B cell (primary cell): ENCODE results near the gene ITGB3. TPM values are rescaled to one million over a fixed set of nuclear protein-coding genes. Genes with fewer than 3 reads are reported as not detected.

Experiments
- ATAC-seq: fragments of 200-7000 bp; cut with Tn5 transposase; one replicate; pipeline ENCODE4 v1.10.0; 2021; ENCODE audit warnings: low read depth, mild to moderate bottlenecking, moderate number of reproducible peaks, moderate library complexity
- CTCF ChIA-PET: fragments of 350-600 bp; sonication (Branson Sonifier 250); formaldehyde crosslinking; loops from one replicate; lab custom pipeline; 2021; ENCODE audit warnings: antibody characterized with exemption, inconsistent platforms; lab: Charles Lee
- POLR2A ChIA-PET: fragments of 350-600 bp; sonication (Branson Sonifier 250); formaldehyde crosslinking; loops from one replicate; lab custom pipeline; 2021; ENCODE audit warnings: antibody characterized with exemption; lab: Charles Lee
- DNase-seq: peaks from one replicate; pipeline ENCODE4 v3.0.0; 2013
- H2AFZ ChIP-seq: 2 replicates; pipeline ENCODE4 v1.6.1; 2012; ENCODE audit warnings: mild to moderate bottlenecking, low read depth, low read length; ENCODE audit not compliant: insufficient read depth, poor library complexity, severe bottlenecking
- H3K27ac ChIP-seq, 2 donors: 1 replicate in 1 of 2; 2 replicates in 1 of 2; pipeline ENCODE4 v1.5.1; 2012 to 2013; ENCODE audit warnings: low read length in 2 of 2, mild to moderate bottlenecking in 2 of 2, moderate library complexity in 1 of 2
- H3K27me3 ChIP-seq, 4 experiments: fragments of 200-600 bp in 1 of 4; sonication (generic) in 1 of 4; replicated peaks in 1 of 4; 1 replicate in 2 of 4; 2 replicates in 2 of 4; pipeline versions ENCODE4 v1.6.1 to v1.7.0; 2013 to 2016; ENCODE audit warnings: low read length in 3 of 4, mild to moderate bottlenecking in 2 of 4, mixed read lengths in 1 of 4, moderate library complexity in 1 of 4; ENCODE audit not compliant: insufficient read depth in 4 of 4, control insufficient read depth in 3 of 4; ENCODE audit errors: control extremely low read depth in 1 of 4
- H3K36me3 ChIP-seq, 2 experiments: replicated peaks in 1 of 2; 1 replicate in 1 of 2; 2 replicates in 1 of 2; pipeline versions ENCODE4 v1.6.1 to v1.7.1; 2013; ENCODE audit warnings: low read length in 1 of 2; ENCODE audit not compliant: insufficient read depth in 2 of 2, control insufficient read depth in 1 of 2; ENCODE audit errors: control extremely low read depth in 1 of 2, extremely low read depth in 1 of 2
- H3K4me1 ChIP-seq, 2 donors: fragments of 200-600 bp in 1 of 2; sonication (generic) in 1 of 2; 1 replicate in 1 of 2; 2 replicates in 1 of 2; pipeline versions ENCODE4 v1.5.1 to v1.6.1; 2013 to 2017; ENCODE audit warnings: low read length in 2 of 2; ENCODE audit not compliant: control insufficient read depth in 2 of 2, insufficient read depth in 2 of 2
- H3K4me2 ChIP-seq: replicated peaks from 2 replicates; pipeline ENCODE3; 2012; ENCODE audit warnings: mild to moderate bottlenecking, low read depth, low read length; ENCODE audit not compliant: poor library complexity, severe bottlenecking
- H3K4me3 ChIP-seq, 5 experiments: fragments of 200-600 bp in 1 of 5; sonication (generic) in 1 of 5; 1 replicate in 3 of 5; 2 replicates in 2 of 5; pipeline versions ENCODE4 v1.5.1 to v1.7.0; 2011 to 2016; ENCODE audit warnings: low read length in 4 of 5, mild to moderate bottlenecking in 4 of 5, low read depth in 2 of 5, control low read depth in 1 of 5, moderate library complexity in 1 of 5; ENCODE audit not compliant: insufficient read depth in 1 of 5; ENCODE audit errors: control extremely low read depth in 1 of 5, extremely low read depth in 1 of 5
- H3K79me2 ChIP-seq: fragments of 200-600 bp; sonication (generic); one replicate; pipeline ENCODE4 v1.6.0; 2016; ENCODE audit warnings: low read length; ENCODE audit not compliant: control insufficient read depth, insufficient read depth
- H3K9ac ChIP-seq: fragments of 200-600 bp; sonication (generic); 2 replicates; pipeline ENCODE4 v1.6.1; 2017; ENCODE audit warnings: mild to moderate bottlenecking, low read length, moderate library complexity
- H3K9me3 ChIP-seq, 3 donors: one replicate each; pipeline versions ENCODE4 v1.6.1 to v1.7.1; 2013; ENCODE audit warnings: low read length in 2 of 3; ENCODE audit not compliant: control insufficient read depth in 2 of 3, insufficient read depth in 1 of 3; ENCODE audit errors: control extremely low read depth in 1 of 3
- H4K20me1 ChIP-seq: 2 replicates; pipeline ENCODE4 v1.6.0; 2012; ENCODE audit warnings: mild to moderate bottlenecking, low read length; ENCODE audit not compliant: insufficient read depth, control insufficient read depth, poor library complexity, severe bottlenecking
- H3K27ac Mint-ChIP-seq: one replicate; pipeline ENCODE4 v1.8.0; 2021; ENCODE audit warnings: mixed read lengths
- H3K27me3 Mint-ChIP-seq: one replicate; pipeline ENCODE4 v1.8.0; 2021; ENCODE audit warnings: mixed read lengths
- H3K4me1 Mint-ChIP-seq: one replicate; pipeline ENCODE4 v1.8.0; 2021; ENCODE audit warnings: mixed read lengths
- H3K4me3 Mint-ChIP-seq: one replicate; pipeline ENCODE4 v1.8.0; 2021; ENCODE audit warnings: mixed read lengths
- H3K9me3 Mint-ChIP-seq: one replicate; pipeline ENCODE4 v1.8.0; 2022; ENCODE audit warnings: mixed read lengths; ENCODE audit not compliant: insufficient read depth
- EZH2 ChIP-seq: IDR thresholded peaks from 2 replicates; pipeline ENCODE4 v1.6.1; 2012; ENCODE audit warnings: borderline replicate concordance, low read depth, mild to moderate bottlenecking, moderate library complexity, low read length; ENCODE audit not compliant: insufficient read depth, poor library complexity, severe bottlenecking
- WGBS: methylation state at CpG from one replicate; pipeline ENCODE4 v1.1.5; 2013; ENCODE audit warnings: missing lambda C conversion rate; ENCODE audit not compliant: insufficient coverage; 5-methylcytosine and 5-hydroxymethylcytosine counted together
- intact Hi-C: fragments of 100-400 bp; cut with micrococcal nuclease; formaldehyde crosslinking; loops from one replicate; pipeline ENCODE4 v1.10.0; 2022
- polyA plus RNA-seq: library from polyadenylated mRNA; depleted of rRNA; stranded (reverse); fragments of >200 nt; gene quantifications from 2 replicates; pipeline ENCODE4 v1.2.3, GENCODE V29; 2012
- total RNA-seq, 2 donors: library from RNA; stranded (reverse); fragments of 120-200 nt in 1 of 2; gene quantifications; 1 replicate in 1 of 2; 2 replicates in 1 of 2; pipeline versions ENCODE4 v1.2.3 to v1.2.4, GENCODE V29; 2013 to 2022
- TF ChIP-seq, protein P1 (sequence below): fragments of 200-600 bp; IDR thresholded peaks from one replicate; pipeline ENCODE4 v1.8.0; 2022; ENCODE audit warnings: antibody characterized with exemption, mild to moderate bottlenecking

ITGB3 gene
- total and polyA plus RNA-seq, 2 donors (not counting 1 experiment from before 2014, with no cell fraction given): 0.07 to 11.4 TPM

DNA sequence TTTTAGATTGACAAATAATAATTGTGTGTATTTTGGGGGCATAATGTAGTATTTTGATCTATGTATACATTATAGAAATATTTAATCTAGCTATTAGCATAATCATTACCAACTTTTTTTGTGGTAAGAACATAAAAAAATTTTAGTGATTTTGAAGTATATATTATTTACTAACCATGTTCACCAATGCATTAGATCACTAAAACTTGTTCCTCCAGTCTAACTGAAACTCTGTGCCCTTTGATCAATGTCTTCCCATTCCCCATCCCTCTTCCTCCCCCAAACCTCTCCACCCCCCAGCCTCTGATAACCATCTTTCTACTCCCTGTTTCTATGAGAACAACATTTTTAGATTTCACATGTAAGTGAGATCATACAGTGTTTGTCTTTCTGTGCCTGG is 78.7 kb downstream of the ITGB3 start:
- H3K4me3 ChIP-seq: no peak overlapping the region
- TF ChIP-seq, protein P1, sequence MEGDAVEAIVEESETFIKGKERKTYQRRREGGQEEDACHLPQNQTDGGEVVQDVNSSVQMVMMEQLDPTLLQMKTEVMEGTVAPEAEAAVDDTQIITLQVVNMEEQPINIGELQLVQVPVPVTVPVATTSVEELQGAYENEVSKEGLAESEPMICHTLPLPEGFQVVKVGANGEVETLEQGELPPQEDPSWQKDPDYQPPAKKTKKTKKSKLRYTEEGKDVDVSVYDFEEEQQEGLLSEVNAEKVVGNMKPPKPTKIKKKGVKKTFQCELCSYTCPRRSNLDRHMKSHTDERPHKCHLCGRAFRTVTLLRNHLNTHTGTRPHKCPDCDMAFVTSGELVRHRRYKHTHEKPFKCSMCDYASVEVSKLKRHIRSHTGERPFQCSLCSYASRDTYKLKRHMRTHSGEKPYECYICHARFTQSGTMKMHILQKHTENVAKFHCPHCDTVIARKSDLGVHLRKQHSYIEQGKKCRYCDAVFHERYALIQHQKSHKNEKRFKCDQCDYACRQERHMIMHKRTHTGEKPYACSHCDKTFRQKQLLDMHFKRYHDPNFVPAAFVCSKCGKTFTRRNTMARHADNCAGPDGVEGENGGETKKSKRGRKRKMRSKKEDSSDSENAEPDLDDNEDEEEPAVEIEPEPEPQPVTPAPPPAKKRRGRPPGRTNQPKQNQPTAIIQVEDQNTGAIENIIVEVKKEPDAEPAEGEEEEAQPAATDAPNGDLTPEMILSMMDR: no peak
- no peak for TF ChIP-seq EZH2
- peaks cover 4 to 46% of the 10 kb centered on the region in 2 experiments for H3K36me3 ChIP-seq
- ATAC-seq: no peak
- no peak overlapping the region for H2AFZ ChIP-seq
- ChIA-PET CTCF (interaction anchor here (1.4 kb wide), 1 partner anchor 16 kb away, joined by 3 read pairs; no protein-coding TSS in a partner anchor), POLR2A (no interaction called here)
- no peaks in the 10 kb centered on the region for H3K79me2 ChIP-seq
- H3K9ac ChIP-seq: no peak overlapping the region
- no peak overlapping the region for H3K4me2 ChIP-seq
- intact Hi-C loops: no loop called here
- H3K27me3 ChIP-seq: no peaks in the 10 kb centered on the region
- H3K4me1 ChIP-seq: no peaks in the 10 kb centered on the region
- no peaks in the 10 kb centered on the region for H3K9me3 ChIP-seq
- Mint-ChIP-seq H3K4me1 (no peaks in the 10 kb centered on the region), H3K27ac (no peak overlapping the region), H3K9me3 (no peaks in the 10 kb centered on the region), H3K4me3 (no peak overlapping the region), H3K27me3 (no peaks in the 10 kb centered on the region)
- no peak overlapping the region for H3K27ac ChIP-seq
- H4K20me1 ChIP-seq: no peaks in the 10 kb centered on the region
- no peak for DNase-seq

DNA sequence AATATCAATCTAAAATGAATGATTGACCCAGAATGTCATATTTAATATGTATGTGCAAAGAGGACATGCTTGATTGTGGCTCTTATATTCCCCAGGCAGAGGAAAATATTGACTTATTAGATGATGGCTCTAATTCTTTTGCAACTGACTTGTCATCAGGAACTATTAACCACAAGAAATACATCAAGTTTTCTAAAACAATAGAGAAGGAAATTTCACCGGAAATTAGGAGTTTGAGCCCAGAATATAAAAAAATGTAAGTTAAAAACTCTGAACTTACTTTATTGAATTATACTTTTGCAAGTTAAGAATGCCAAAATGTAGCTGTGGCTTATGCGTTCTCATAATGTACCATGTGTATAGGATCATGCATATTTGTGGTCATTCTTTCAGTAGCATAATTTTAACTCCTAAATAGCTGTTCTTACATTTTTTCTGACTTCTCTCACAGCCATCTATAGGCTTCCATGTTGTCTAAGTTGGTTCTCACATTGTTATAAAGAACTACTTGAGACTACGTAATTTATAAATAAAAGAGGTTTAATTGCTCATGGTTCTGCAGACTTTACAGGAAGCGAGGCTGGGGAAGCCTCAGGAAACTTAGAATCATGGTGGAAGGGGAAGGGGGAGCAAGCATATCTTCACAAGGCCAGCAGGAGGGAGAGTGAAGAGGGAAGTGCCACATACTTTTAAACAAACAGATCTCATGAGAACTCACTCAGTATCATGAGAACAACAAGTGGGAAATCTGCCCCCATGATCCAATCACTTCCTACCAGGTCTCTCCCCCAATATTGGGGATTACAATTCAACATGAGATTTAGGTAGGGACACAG is 81.7 kb downstream of the ITGB3 start:
- CTCF ChIA-PET: interaction anchor here (0.7 to 3.0 kb wide), 2 partner anchors 13 to 19 kb away, joined by 5 to 10 read pairs; no protein-coding TSS in a partner anchor
- no peak overlapping the region for H3K4me3 Mint-ChIP-seq
- H3K4me1 Mint-ChIP-seq: no peaks in the 10 kb centered on the region
- Histone ChIP-seq H4K20me1 (no peaks in the 10 kb centered on the region), H3K9me3 (no peaks in the 10 kb centered on the region), H3K36me3 (peaks cover 4 to 39% of the 10 kb centered on the region in 2 experiments), H3K27ac (no peak overlapping the region), H3K27me3 (no peaks in the 10 kb centered on the region), H3K79me2 (no peaks in the 10 kb centered on the region), H3K4me1 (no peaks in the 10 kb centered on the region), H3K4me3 (no peak overlapping the region), H3K9ac (no peak overlapping the region), H3K4me2 (no peak overlapping the region), H2AFZ (no peak overlapping the region)
- intact Hi-C loops: no loop called here
- no peaks in the 10 kb centered on the region for H3K9me3 Mint-ChIP-seq
- 100% methylated on average over 2 of the region's 4 CpGs for WGBS
- ATAC-seq (no peak), DNase-seq (no peak)
- TF ChIP-seq, protein P1: no peak
- TF ChIP-seq EZH2: no peak
- no peak overlapping the region for H3K27ac Mint-ChIP-seq
- POLR2A ChIA-PET: interaction anchor here (0.7 kb wide), 2 partner anchors 18 to 59 kb away, joined by 3 to 4 read pairs; no protein-coding TSS in a partner anchor
- no peaks in the 10 kb centered on the region for H3K27me3 Mint-ChIP-seq
